M059J (cell line): ENCODE results near the gene EP400. TPM values are rescaled to one million over a fixed set of nuclear protein-coding genes. Genes with fewer than 3 reads are reported as not detected.
"Not testable (repeated sequence)": the region's sequence is repeated elsewhere in the genome, so short reads cannot be mapped to it uniquely, and the experiment has no call there.

Source experiments
- DNase-seq: peaks from one replicate; pipeline ENCODE4 v3.0.0-alpha.2; 2012; ENCODE audit warnings: low read depth
- total RNA-seq: library from RNA; depleted of rRNA; stranded (reverse); fragments of >200 nt; shearing (Covaris generic); gene quantifications from 2 replicates; pipeline ENCODE4 v1.2.3, GENCODE V29; 2014

Gene EP400
- total RNA-seq, 1 experiment from 2014 or later: 8.0 TPM

DNA sequence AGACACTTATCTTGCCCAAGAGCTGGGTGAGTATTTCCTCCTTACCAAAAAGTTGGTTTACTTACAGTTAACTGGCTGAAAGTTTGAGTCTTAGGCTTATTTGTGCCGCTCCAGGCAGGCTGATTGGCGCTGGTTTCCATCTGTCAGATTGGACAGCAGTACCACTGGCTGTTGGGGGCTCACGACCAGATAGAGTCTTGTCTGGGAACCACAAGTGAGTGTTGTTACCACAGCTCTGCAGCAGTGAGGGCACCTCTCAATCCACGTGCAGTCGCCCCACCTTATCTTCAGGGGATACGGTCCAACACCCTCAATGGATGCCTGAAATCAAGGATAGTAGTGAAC, 135.5 kb downstream of the EP400 start:
- no peak for DNase-seq

DNA sequence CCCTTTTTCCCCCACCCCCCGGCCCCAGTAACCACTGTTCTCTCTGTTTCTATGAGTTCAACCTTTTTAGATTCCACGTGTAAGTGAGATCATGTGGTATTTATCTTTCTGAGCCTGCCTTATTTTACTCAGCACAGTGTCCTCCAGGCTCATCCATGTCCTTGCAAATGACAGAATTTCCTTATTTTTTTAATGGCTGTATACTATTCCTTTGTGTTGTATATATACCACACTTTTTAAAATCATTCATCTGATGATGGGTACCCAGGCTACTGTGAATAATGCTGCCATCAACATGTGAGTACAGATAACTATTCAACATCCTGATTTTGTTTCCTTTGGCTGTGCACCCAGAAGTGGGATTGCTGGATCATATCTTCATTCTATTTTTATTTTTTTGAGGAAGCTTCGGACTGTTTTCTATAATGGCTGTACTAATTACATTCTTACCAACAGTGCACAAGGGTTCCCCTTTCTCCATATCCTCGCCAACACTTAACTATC, 139.7 kb downstream of the EP400 start:
- DNase-seq: no peak

DNA sequence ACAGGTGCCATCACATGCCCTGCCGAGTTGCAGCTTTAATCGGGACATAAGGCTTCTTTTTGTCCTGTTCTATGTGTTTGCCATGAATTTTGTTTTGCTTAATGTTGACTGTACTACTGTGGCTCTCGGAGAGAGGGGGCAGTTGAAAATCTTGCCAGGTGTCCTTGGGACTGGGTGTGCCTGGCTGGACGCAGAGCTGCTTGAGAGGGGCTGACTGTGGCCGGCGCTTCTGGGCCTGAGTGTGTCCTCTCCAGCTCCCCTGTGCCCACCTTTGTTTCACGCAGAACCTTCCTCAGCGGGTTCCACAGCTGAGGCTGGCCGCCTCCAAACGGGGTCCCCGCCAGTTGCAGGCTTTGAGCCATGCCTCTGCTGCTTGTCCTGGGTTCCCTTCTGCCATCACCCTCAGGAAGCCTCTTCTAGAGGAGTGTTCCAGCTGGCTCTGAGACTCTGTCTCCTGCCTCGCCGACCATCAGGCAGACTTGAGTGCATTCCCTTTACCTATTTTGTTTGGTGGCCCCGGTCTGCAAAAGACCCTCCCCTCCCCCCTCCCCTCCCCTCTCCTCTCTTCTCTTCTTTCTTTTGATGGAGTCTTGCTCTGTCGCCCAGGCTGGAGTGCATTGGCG, 144.6 kb downstream of the EP400 start:
- DNase-seq: no peak

DNA sequence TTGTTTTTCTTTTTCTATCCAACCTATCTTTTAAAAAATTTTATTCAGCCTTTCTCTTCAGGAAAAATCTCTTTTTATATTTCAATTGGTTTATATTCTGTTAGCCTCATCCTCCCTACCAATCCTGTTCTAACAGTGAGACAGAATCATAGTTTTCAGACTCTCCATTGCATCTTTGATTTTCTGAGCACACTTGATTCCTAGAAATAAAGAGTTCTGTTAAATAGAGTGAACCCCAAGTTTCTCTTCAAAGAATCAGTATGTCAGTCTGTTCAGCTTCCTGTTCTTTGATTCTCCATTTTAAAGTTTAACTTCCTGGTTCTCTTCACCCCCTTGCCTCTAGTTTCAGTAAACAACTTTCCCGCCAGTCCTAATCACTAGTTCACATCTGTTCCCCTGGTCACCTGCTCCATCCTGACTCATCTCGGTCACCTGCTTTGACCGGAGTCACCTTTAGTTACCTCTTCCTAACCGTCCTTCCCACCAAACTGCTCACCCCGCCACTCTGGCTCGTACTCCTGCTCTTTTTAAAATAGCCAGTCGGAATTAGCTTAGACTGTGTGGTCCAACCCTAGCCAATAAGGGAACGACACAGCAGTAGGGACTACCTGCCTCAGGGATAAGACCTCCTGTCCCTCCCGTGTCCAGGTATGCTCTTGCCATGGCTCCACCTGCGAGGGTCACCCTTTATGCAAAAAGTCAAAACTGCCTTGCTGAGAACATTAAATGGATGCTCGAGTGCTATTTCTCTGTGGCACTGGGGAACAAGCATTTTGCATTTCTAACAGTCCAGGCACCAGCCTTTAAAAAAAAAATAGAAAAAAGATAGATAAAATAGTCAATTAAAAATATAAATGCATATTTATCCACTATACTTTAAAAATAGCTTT, 146.0 kb downstream of the EP400 start:
- DNase-seq: no peak

GRCh38 chr12:132099739-132100138, 150.0 kb downstream of the EP400 start:
- DNase-seq: no peak

- DNase-seq: no peak
These were observed 150.7 kb downstream of the EP400 start for GRCh38 chr12:132100306-132101065.

DNA sequence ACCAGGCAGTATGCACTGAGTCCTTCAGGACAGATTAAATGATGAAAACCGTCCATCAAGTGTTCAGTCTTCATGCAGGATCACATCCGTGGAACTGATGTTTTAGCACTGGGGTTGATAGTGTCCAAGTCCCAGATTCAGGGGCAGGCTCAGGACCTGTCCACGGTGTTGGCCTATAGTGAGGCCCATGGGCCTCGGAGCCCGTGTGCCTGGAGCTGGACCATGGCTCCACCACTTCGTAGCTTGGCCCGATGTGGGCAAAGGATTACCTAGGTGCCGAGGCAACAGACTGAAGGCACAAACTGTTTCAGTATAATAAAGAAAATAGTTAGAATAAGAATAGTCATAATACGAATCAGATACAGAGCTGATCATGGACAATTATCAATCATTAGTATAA, 152.6 kb downstream of the EP400 start:
- no peak for DNase-seq

DNA sequence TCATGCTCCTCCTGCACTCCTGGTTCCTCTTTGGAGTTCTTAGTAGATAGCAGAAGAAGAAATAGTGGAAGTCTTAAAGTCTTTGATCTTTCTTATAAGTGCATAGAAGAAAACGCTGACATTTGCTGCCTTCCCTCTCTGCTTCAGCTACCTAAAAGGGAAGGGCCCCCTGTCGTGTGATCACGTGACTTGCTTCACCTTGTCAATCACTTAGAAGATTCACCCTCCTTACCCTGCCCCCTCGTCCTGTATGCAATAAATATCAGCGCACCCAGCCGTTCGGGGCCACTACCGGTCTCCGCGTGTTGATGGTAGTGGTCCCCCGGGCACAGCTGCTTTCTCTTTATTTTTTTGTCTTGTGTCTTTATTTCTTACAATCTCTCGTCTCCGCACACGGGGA, 153.3 kb downstream of the EP400 start:
- DNase-seq: not testable (repeated sequence)

DNA sequence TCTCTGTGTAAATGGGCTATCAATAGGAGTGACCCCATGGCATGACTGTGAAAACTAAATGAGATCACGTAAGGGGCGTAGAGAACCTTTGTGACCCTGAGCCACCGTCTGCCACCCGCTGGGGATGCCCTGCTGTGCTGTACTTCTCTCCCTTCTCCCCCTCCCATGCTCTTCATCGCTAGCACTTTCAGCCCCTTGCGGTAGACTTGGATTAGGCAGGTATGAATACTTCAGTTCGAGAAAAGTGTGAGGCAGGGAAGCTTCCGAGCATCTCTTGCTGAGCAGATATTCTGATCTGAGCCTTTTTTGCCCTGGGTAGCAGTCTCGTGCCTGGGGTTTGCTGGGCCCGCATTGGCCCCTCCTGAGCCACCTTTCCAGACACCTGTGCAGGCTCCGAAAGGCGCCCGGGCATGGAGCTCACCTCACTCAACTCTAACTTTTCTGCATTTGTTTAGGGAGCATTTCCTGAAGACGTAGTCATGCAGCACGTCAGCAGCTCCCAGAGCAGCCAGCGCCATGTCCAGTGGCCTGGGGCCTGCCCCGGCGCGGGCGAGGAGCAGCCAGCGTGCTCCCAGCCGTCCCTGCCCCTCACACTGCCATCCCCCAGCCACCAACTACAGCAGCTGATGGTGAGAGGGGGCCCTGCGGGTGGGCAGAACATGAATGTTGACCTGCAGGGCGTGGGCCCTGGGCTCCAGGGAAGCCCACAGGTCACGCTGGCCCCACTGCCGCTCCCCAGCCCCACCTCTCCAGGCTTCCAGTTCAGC, 154.0 kb downstream of the EP400 start:
- no peak for DNase-seq

DNA sequence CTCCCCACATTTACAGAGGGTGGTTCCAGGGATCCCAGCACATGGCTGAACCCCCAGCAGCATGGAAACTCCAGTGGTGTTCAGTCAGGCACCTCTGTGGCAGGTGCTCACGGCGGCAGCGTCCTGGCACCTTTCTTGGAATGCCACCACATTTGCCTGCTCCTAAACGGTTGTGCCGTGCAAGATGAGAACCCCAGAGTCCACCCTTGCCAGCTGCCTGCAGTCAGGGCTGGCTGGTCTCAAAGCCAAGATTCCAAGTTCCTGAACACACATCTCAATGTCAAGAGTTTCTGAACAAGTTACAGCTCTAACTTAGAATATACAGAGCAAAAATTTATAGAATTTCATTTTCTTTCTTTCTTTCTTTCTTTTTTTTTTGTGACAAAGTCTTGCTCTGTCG, 155.7 kb downstream of the EP400 start:
- DNase-seq: no peak

- DNase-seq: no peak
These were observed 157.2 kb downstream of the EP400 start for GRCh38 chr12:132106921-132107320.

- no peak for DNase-seq
These were observed 158.6 kb downstream of the EP400 start for GRCh38 chr12:132108211-132108832.

- no peak for DNase-seq
These were observed 160.0 kb downstream of the EP400 start for GRCh38 chr12:132109741-132110140.

DNA sequence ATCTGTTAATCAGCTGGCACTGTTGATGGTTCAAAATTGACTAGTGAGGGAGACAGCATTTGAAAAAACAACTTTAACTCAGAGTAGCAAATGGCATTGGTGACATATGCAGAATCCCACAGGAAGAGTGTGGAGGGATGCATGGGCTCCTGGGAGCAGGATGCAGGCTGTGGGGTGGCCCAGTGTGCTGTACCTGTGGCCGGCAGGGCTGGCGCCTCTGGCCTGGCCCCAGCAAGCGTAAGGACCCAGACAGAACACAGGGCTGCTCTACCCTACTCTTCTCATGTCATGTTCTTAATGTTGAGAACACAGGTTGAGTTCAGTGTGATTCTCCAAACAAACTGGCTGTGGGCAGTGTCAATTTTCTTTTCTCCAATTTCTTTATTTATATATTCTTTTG, 160.9 kb downstream of the EP400 start:
- no peak for DNase-seq

DNA sequence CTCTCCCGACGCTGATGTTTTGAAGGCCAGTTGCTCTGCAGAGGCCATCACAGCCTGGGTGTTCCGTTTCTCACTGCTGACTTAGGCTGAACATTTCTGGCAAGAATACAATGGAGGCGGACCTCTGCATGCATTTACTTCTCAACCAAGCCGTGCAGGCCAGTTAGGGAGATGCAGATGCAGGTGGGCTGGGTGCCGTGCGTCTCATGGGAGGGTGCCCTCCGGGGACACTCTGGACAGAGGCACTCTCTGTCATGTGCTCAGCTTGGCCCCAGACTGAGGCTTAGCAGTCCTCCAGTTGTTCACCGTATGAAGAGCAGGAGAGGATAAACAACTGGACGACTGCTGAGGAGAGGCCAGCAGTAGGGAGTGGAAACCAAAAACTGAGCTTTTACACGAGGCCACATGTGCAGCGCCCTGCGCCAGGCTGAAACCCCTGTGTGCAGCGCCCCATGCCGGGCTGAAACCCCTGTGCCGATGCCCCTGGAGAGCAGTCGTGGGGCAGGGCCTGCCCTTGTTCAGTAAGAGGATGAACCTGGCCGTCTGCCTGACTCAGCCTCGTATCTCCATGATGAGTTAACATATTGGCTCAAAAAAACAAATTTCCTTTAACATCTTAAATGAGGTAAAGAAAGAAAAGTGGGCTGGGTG, 162.0 kb downstream of the EP400 start:
- no peak for DNase-seq

- no peak for DNase-seq
These were observed 164.9 kb downstream of the EP400 start for GRCh38 chr12:132114667-132115066.

GRCh38 chr12:132115500-132115899, 165.8 kb downstream of the EP400 start:
- no peak for DNase-seq

- no peak for DNase-seq
These were observed 167.2 kb downstream of the EP400 start for GRCh38 chr12:132116709-132117557.

GRCh38 chr12:132117558-132117875, 167.8 kb downstream of the EP400 start:
- no peak for DNase-seq

DNA sequence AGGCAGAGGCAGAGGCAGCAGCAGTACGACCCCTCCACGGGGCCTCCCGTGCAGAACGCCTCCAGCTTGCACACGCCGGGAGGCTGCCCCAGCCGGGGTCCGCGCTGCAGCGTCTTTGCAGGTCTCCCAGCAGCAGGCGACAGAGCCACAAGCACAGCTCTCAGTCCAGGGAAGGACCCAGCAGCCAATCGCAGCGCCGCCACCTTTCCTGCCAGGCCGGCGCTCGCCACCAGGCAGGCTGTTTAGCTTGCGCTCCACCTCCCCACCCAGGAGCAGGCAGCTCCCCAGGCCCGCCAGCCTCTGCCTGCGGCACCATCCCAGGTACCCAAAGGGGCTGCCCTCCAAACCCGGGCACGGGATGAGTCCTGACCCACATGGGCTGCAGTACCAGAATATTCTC, 169.1 kb downstream of the EP400 start:
- DNase-seq: no peak
